ENCODE data around the gene HLX. TPM values are rescaled to one million over a fixed set of nuclear protein-coding genes. Genes with fewer than 3 reads are reported as not detected.

HLX gene
- polyA plus RNA-seq, 3 donors, result 17.1 to 44.0 (median 17.6) TPM

DNA sequence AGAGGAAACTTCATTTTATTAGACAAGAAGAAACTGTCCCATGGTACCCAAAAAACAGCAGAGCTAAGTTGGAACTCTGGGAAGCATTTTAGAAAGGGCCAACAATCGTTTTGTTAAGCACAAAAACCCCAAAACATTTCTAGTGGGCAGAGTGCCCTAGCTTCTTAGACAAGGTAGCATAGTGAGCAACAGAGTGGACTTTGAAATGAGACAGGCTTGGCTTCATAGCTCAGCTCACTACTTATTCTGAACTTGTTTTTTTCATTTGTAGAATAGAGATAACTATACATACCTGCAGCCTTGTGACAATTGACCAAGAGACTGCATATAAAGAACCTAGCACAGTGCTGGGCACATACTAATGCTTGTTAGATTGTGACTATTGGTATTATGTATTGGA is 50.1 kb downstream of the HLX start:
- Mint-ChIP-seq H3K4me1 (peaks cover 26% of the 10 kb centered on the region), H3K9me3 (no peaks in the 10 kb centered on the region), H3K27me3 (ENCODE audit: low read depth in 3 of 3) (peaks cover 0 to 3% (median 0%) of the 10 kb centered on the region in 3 donors), H3K36me3 (no peaks in the 10 kb centered on the region), H3K4me3 (no peak overlapping the region), H3K27ac (no peak overlapping the region)
- H3K27ac ChIP-seq (ENCODE audit: low read depth in 1 of 2, low read length in 2 of 2), result no peak overlapping the region
- no peak for DNase-seq
- no peaks in the 10 kb centered on the region for H3K36me3 ChIP-seq (replicated peaks in 1 of 2; ENCODE audit: control insufficient read depth in 1 of 2, insufficient read depth in 2 of 2, low read length in 2 of 2)
- no peak overlapping the region for H3K9ac ChIP-seq (ENCODE audit: insufficient read depth, low read length, poor library complexity, severe bottlenecking)
- no peaks in the 10 kb centered on the region for H3K9me3 ChIP-seq (replicated peaks in 1 of 2; ENCODE audit: control insufficient read depth in 1 of 2, insufficient read depth in 1 of 2, low read length in 2 of 2)
- H3K79me2 ChIP-seq (ENCODE audit: insufficient read depth, low read length), result no peaks in the 10 kb centered on the region
- no peaks in the 10 kb centered on the region for H4K20me1 ChIP-seq (ENCODE audit: insufficient read depth, low read length)
- no peak overlapping the region for H3K4me2 ChIP-seq (replicated peaks; ENCODE audit: extremely low read depth, low read length, poor library complexity, severe bottlenecking)
- TF ChIP-seq, protein P1, sequence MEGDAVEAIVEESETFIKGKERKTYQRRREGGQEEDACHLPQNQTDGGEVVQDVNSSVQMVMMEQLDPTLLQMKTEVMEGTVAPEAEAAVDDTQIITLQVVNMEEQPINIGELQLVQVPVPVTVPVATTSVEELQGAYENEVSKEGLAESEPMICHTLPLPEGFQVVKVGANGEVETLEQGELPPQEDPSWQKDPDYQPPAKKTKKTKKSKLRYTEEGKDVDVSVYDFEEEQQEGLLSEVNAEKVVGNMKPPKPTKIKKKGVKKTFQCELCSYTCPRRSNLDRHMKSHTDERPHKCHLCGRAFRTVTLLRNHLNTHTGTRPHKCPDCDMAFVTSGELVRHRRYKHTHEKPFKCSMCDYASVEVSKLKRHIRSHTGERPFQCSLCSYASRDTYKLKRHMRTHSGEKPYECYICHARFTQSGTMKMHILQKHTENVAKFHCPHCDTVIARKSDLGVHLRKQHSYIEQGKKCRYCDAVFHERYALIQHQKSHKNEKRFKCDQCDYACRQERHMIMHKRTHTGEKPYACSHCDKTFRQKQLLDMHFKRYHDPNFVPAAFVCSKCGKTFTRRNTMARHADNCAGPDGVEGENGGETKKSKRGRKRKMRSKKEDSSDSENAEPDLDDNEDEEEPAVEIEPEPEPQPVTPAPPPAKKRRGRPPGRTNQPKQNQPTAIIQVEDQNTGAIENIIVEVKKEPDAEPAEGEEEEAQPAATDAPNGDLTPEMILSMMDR (IDR thresholded peaks at IDR 0.05), result no peak
- intact Hi-C loops (cut with micrococcal nuclease), result no loop called here
- H3K4me3 ChIP-seq (replicated peaks in 1 of 3; ENCODE audit: low read depth in 2 of 3, low read length in 3 of 3), result no peak overlapping the region
- no CpG with 5 or more reads among the region's 1 CpG for WGBS (ENCODE audit: insufficient coverage)
- H3K27me3 ChIP-seq (ENCODE audit: control insufficient read depth in 2 of 2, insufficient read depth in 2 of 2, low read length in 2 of 2), result peaks cover 0 to 3% of the 10 kb centered on the region in 2 donors
- H3K4me1 ChIP-seq (ENCODE audit: control insufficient read depth in 1 of 2, insufficient read depth in 2 of 2, low read length in 2 of 2), result peaks cover 15 to 21% of the 10 kb centered on the region in 2 donors
- H2AFZ ChIP-seq (ENCODE audit: insufficient read depth, low read depth, low read length, poor library complexity, severe bottlenecking), result no peak overlapping the region

Other genes with a start within 250 kb of the HLX start
- gene C1orf115, start 189.1 kb upstream of the HLX start, polyA plus RNA-seq, result 1 to 10 TPM in 2 of 3 donors, under 1 TPM in 1; 0.47 to 3.1 (median 1.9) TPM
- under 1 TPM; 0.29 to 0.81 (median 0.56) TPM for gene MTARC2, start 131.1 kb upstream of the HLX start, polyA plus RNA-seq
- gene MTARC1, start 92.5 kb upstream of the HLX start, polyA plus RNA-seq, result 10 to 100 TPM; 25.2 to 80.6 (median 70.9) TPM

Data from CD14-positive monocyte (primary cell).